ENCODE measurements around the gene ACTR10. TPM values are rescaled to one million over a fixed set of nuclear protein-coding genes. Genes with fewer than 3 reads are reported as not detected.
"Not testable (repeated sequence)": the region's sequence is repeated elsewhere in the genome, so short reads cannot be mapped to it uniquely, and the experiment has no call there.

ACTR10 gene
- total RNA-seq, 2 donors from 2014 or later = 29.6 to 41.7 TPM

DNA sequence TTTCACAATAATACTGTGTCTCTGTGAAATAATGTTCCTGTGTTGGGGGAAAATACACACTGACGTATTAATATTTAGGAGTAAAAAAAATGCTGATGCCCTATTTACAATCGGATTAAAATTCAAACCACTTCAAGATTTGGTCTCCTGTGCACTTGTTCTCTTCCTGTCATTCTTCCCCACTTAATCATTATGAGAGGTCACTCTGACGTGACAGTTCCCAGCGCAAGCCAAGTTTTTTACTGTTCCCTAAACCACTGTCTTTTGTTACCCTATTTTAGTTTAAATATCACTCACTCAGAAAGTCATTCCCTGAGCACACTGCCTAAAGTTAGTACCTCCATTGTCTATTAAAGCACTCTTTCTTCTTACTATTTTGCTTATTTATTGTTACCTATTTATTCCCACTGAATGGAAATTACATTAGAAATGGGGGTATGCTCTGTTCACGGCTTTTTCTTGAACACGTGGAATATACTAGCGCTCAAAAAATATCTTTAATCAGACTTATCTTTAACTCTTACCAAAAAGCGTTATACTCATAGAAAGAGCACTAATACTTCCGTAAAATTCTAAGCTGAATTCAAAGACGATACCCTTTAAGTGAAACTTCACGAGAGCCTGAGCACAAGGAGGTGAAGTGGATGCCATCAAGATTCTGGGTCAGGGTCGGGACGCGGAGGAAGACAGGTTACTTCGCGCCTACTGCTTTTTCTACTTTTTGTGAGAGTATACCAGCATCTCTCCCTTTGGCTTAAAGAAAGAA, 44.0 kb downstream of the ACTR10 start:
- peak overlapping the region; percentile 100 for H3K27ac Mint-ChIP-seq
- H3K9me3 Mint-ChIP-seq = no peaks in the 10 kb centered on the region
- H3K27me3 Mint-ChIP-seq = no peaks in the 10 kb centered on the region
- DNase-seq (ENCODE audit: low spot score) (no peak), ATAC-seq (peak; percentile 28 to 48)
- peaks cover 12% of the 10 kb centered on the region for H3K36me3 Mint-ChIP-seq
- peak overlapping the region; percentile 92 for H3K4me3 Mint-ChIP-seq
- peaks cover 33 to 40% of the 10 kb centered on the region in 2 donors for H3K4me1 Mint-ChIP-seq (ENCODE audit: low read depth in 2 of 2)

GRCh38 chr14:58244556-58245387, 44.8 kb downstream of the ACTR10 start, which contains the start of gene PSMA3:
PSMA3 (plus strand) TSS chr14:58244843; CDS start chr14:58244921, 78 bp downstream.
- Mint-ChIP-seq H3K27ac (peak within 1 kb of the TSS; percentile 100), H3K4me3 (peak within 1 kb of the TSS; percentile 92), H3K27me3 (no peaks in the 10 kb centered on the region), H3K36me3 (peaks cover 12% of the 10 kb centered on the region), H3K4me1 (ENCODE audit: low read depth in 2 of 2) (peaks cover 33 to 40% of the 10 kb centered on the region in 2 donors), H3K9me3 (no peaks in the 10 kb centered on the region)
- ATAC-seq (peak; percentile 98), DNase-seq (ENCODE audit: low spot score) (peak; percentile 96)

- Mint-ChIP-seq H3K4me3 (peak overlapping the region; percentile 92), H3K4me1 (ENCODE audit: low read depth in 2 of 2) (peaks cover 33 to 45% of the 10 kb centered on the region in 2 donors), H3K9me3 (no peaks in the 10 kb centered on the region), H3K36me3 (peaks cover 18% of the 10 kb centered on the region), H3K27me3 (no peaks in the 10 kb centered on the region), H3K27ac (peak overlapping the region; percentile 100)
- DNase-seq (ENCODE audit: low spot score) (no peak), ATAC-seq (no peak)
Measured at GRCh38 chr14:58245562-58245961, 45.6 kb downstream of the ACTR10 start.

GRCh38 chr14:58249611-58250010, 49.7 kb downstream of the ACTR10 start:
- Mint-ChIP-seq H3K9me3 (no peaks in the 10 kb centered on the region), H3K4me3 (no peak overlapping the region), H3K27ac (no peak overlapping the region), H3K4me1 (ENCODE audit: low read depth in 2 of 2) (peaks cover 32 to 42% of the 10 kb centered on the region in 2 donors), H3K36me3 (peaks cover 25% of the 10 kb centered on the region), H3K27me3 (no peaks in the 10 kb centered on the region)
- ATAC-seq = no peak
- no peak for DNase-seq (ENCODE audit: low spot score)

DNA sequence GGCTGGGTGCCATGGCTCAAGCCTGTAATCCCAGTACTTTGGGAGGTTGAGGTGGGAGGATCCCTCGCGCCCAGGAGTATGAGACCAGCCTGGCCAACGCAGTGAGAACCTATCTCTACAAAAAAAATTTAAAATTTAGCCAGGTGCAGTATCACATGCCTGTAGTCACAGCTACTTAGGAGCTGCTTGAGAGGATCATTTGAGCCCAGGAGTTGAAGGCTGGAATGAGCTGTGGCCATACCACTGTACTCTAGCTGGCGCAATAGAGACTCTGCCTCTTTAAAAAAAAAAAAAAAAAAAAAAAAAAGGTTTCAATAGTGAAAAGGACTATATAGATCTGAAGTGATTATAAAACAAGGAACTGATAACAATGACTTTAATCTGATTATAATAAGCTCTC, 58.2 kb downstream of the ACTR10 start:
- DNase-seq (ENCODE audit: low spot score) (no peak), ATAC-seq (no peak)
- no peak overlapping the region for H3K4me3 Mint-ChIP-seq
- H3K4me1 Mint-ChIP-seq (ENCODE audit: low read depth in 2 of 2) = peaks cover 10 to 13% of the 10 kb centered on the region in 2 donors
- H3K9me3 Mint-ChIP-seq = no peaks in the 10 kb centered on the region
- no peak overlapping the region for H3K27ac Mint-ChIP-seq
- H3K36me3 Mint-ChIP-seq = peaks cover 14% of the 10 kb centered on the region
- H3K27me3 Mint-ChIP-seq = no peaks in the 10 kb centered on the region

- H3K4me3 Mint-ChIP-seq; H3K27me3 Mint-ChIP-seq; DNase-seq (ENCODE audit: low spot score); H3K9me3 Mint-ChIP-seq; H3K27ac Mint-ChIP-seq; ATAC-seq: not testable (repeated sequence)
- Mint-ChIP-seq H3K36me3 (peaks cover 34% of the 10 kb centered on the region), H3K4me1 (ENCODE audit: low read depth in 2 of 2) (peaks cover 8 to 17% of the 10 kb centered on the region in 2 donors)
Measured at GRCh38 chr14:58262005-58262404, 62.1 kb downstream of the ACTR10 start.

- Mint-ChIP-seq H3K9me3 (no peaks in the 10 kb centered on the region), H3K4me3 (no peak overlapping the region), H3K36me3 (peaks cover 27% of the 10 kb centered on the region), H3K27me3 (no peaks in the 10 kb centered on the region), H3K4me1 (ENCODE audit: low read depth in 2 of 2) (peaks cover 3 to 7% of the 10 kb centered on the region in 2 donors), H3K27ac (peak overlapping the region in 1 of 2 donors; percentile 60)
- DNase-seq (ENCODE audit: low spot score) = no peak
- ATAC-seq = no peak
Measured at GRCh38 chr14:58265401-58265800, 65.5 kb downstream of the ACTR10 start.

- H3K36me3 Mint-ChIP-seq = peaks cover 24% of the 10 kb centered on the region
- H3K4me1 Mint-ChIP-seq (ENCODE audit: low read depth in 2 of 2) = peaks cover 16 to 19% of the 10 kb centered on the region in 2 donors
- no peak overlapping the region for H3K27ac Mint-ChIP-seq
- DNase-seq (ENCODE audit: low spot score) (no peak), ATAC-seq (no peak)
- no peak overlapping the region for H3K4me3 Mint-ChIP-seq
- H3K9me3 Mint-ChIP-seq = no peaks in the 10 kb centered on the region
- no peaks in the 10 kb centered on the region for H3K27me3 Mint-ChIP-seq
Measured at GRCh38 chr14:58270628-58271027, 70.7 kb downstream of the ACTR10 start.

GRCh38 chr14:58272588-58273372, 72.8 kb downstream of the ACTR10 start:
- no peak for ATAC-seq
- Mint-ChIP-seq H3K36me3 (peaks cover 10% of the 10 kb centered on the region), H3K27me3 (no peaks in the 10 kb centered on the region), H3K4me1 (ENCODE audit: low read depth in 2 of 2) (peaks cover 25 to 28% of the 10 kb centered on the region in 2 donors), H3K9me3 (no peaks in the 10 kb centered on the region), H3K27ac (no peak overlapping the region), H3K4me3 (no peak overlapping the region)
- no peak for DNase-seq (ENCODE audit: low spot score)

DNA sequence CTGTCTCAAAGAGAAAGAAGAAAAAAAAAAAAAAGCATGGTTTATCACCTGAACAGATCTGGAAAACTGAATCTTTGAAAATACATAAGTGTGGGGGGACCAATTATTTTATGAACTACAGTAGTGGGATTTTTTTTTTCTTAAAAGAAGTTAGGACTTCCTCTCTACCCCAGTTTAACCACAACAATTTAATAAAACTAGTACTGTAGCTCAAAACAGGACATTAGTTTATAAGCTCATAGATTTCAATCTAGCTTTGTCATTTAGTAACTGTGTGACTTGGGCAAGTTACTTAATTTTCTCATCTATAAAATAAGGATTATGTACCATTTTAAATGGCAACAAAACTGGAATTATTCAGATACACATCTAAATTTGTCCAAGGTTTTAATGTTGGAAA, 74.9 kb downstream of the ACTR10 start:
- Mint-ChIP-seq H3K4me3 (peak overlapping the region; percentile 26), H3K4me1 (ENCODE audit: low read depth in 2 of 2) (peaks cover 30 to 33% of the 10 kb centered on the region in 2 donors), H3K36me3 (peaks cover 13% of the 10 kb centered on the region), H3K27me3 (no peaks in the 10 kb centered on the region), H3K9me3 (no peaks in the 10 kb centered on the region), H3K27ac (peak overlapping the region; percentile 74 to 92)
- ATAC-seq = no peak
- no peak for DNase-seq (ENCODE audit: low spot score)

GRCh38 chr14:58275527-58276190, 75.7 kb downstream of the ACTR10 start:
- peaks cover 13% of the 10 kb centered on the region for H3K36me3 Mint-ChIP-seq
- H3K9me3 Mint-ChIP-seq = no peaks in the 10 kb centered on the region
- DNase-seq (ENCODE audit: low spot score) = no peak
- ATAC-seq = no peak
- H3K4me1 Mint-ChIP-seq (ENCODE audit: low read depth in 2 of 2) = peaks cover 35 to 39% of the 10 kb centered on the region in 2 donors
- H3K27me3 Mint-ChIP-seq = no peaks in the 10 kb centered on the region
- peak overlapping the region; percentile 74 to 92 for H3K27ac Mint-ChIP-seq
- no peak overlapping the region for H3K4me3 Mint-ChIP-seq

DNA sequence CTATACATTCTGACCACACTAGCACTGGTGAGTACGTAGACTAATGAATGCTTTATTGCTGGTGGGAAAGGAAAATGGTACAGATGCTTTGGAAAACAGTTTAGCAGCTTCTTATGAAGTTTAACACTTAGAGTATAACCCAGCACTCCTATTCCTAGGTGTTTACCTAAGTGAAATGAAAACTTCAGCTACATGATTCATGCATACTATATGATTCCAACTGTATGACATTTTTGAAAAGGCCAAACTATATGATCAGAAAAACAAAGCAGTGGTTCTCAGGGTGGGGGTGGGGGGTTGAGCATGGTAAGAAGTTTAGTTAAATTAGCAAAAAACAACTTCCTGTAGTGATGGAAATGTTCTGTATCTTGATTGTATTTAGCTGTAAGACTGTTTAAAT, 76.3 kb downstream of the ACTR10 start:
- peak overlapping the region; percentile 74 to 92 for H3K27ac Mint-ChIP-seq
- ATAC-seq = no peak
- H3K9me3 Mint-ChIP-seq = no peaks in the 10 kb centered on the region
- H3K27me3 Mint-ChIP-seq = no peaks in the 10 kb centered on the region
- no peak overlapping the region for H3K4me3 Mint-ChIP-seq
- no peak for DNase-seq (ENCODE audit: low spot score)
- peaks cover 15% of the 10 kb centered on the region for H3K36me3 Mint-ChIP-seq
- peaks cover 40 to 45% of the 10 kb centered on the region in 2 donors for H3K4me1 Mint-ChIP-seq (ENCODE audit: low read depth in 2 of 2)

DNA sequence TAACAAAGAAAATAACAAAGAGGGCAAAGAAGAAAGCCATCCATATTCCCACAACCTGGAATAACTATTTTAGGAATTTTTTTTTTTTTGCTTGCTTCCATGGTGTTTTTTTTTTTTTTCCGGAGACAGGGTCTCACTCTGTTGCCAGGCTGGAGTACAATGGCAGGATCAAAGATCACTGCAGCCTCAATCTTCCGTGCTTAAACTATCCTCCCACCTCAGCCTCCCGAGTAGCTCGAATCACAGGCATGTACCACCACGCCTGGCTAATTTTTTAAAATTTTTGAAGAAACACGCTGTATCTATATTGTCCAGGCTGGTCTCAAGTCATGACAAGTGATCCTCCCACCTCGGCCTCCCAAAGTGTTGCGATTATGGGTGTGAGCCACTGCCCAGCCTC, 78.2 kb downstream of the ACTR10 start:
- no peaks in the 10 kb centered on the region for H3K9me3 Mint-ChIP-seq
- DNase-seq (ENCODE audit: low spot score) = no peak
- no peak for ATAC-seq
- H3K27ac Mint-ChIP-seq = no peak overlapping the region
- H3K36me3 Mint-ChIP-seq = peaks cover 16% of the 10 kb centered on the region
- H3K4me1 Mint-ChIP-seq (ENCODE audit: low read depth in 2 of 2) = peaks cover 55 to 62% of the 10 kb centered on the region in 2 donors
- H3K4me3 Mint-ChIP-seq = no peak overlapping the region
- no peaks in the 10 kb centered on the region for H3K27me3 Mint-ChIP-seq
